Kidney epithelial cell (primary cell): ENCODE results near the gene PAX7. TPM values are rescaled to one million over a fixed set of nuclear protein-coding genes. Genes with fewer than 3 reads are reported as not detected.

Experiments
- DNase-seq: peaks from one replicate; pipeline ENCODE4 v3.0.0-alpha.2; 2010; ENCODE audit warnings: low read depth
- H3K27me3 ChIP-seq: 2 replicates; pipeline ENCODE4 v1.6.0; 2011; ENCODE audit warnings: low read length; ENCODE audit not compliant: control insufficient read depth, insufficient read depth
- H3K36me3 ChIP-seq: 2 replicates; pipeline ENCODE4 v1.5.1; 2011; ENCODE audit warnings: low read length; ENCODE audit not compliant: control insufficient read depth, insufficient read depth
- H3K4me3 ChIP-seq: 2 replicates; pipeline ENCODE4 v1.5.1; 2011; ENCODE audit warnings: low read depth, mild to moderate bottlenecking, control low read depth, low read length
- total RNA-seq: library from RNA; depleted of rRNA; stranded (reverse); fragments of >200 nt; gene quantifications from 2 replicates; pipeline ENCODE4 v1.2.3, GENCODE V29; 2015
- TF ChIP-seq, protein P1 (sequence below): IDR thresholded peaks from 2 replicates; pipeline ENCODE4 v1.5.1; 2011; ENCODE audit warnings: mild to moderate bottlenecking, moderate library complexity, low read length, control low read depth, inconsistent platforms; ENCODE audit not compliant: insufficient read depth, poor library complexity, severe bottlenecking

PAX7 gene
- total RNA-seq, 1 donor from 2014 or later: not detected

- H3K36me3 ChIP-seq: no peaks in the 10 kb centered on the region
- H3K4me3 ChIP-seq: no peak overlapping the region
- H3K27me3 ChIP-seq: peaks cover 68% of the 10 kb centered on the region
- TF ChIP-seq, protein P1, sequence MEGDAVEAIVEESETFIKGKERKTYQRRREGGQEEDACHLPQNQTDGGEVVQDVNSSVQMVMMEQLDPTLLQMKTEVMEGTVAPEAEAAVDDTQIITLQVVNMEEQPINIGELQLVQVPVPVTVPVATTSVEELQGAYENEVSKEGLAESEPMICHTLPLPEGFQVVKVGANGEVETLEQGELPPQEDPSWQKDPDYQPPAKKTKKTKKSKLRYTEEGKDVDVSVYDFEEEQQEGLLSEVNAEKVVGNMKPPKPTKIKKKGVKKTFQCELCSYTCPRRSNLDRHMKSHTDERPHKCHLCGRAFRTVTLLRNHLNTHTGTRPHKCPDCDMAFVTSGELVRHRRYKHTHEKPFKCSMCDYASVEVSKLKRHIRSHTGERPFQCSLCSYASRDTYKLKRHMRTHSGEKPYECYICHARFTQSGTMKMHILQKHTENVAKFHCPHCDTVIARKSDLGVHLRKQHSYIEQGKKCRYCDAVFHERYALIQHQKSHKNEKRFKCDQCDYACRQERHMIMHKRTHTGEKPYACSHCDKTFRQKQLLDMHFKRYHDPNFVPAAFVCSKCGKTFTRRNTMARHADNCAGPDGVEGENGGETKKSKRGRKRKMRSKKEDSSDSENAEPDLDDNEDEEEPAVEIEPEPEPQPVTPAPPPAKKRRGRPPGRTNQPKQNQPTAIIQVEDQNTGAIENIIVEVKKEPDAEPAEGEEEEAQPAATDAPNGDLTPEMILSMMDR: no peak
- DNase-seq: no peak
Measured at GRCh38 chr1:18629659-18630510, 761 bp upstream of the PAX7 start.

DNA sequence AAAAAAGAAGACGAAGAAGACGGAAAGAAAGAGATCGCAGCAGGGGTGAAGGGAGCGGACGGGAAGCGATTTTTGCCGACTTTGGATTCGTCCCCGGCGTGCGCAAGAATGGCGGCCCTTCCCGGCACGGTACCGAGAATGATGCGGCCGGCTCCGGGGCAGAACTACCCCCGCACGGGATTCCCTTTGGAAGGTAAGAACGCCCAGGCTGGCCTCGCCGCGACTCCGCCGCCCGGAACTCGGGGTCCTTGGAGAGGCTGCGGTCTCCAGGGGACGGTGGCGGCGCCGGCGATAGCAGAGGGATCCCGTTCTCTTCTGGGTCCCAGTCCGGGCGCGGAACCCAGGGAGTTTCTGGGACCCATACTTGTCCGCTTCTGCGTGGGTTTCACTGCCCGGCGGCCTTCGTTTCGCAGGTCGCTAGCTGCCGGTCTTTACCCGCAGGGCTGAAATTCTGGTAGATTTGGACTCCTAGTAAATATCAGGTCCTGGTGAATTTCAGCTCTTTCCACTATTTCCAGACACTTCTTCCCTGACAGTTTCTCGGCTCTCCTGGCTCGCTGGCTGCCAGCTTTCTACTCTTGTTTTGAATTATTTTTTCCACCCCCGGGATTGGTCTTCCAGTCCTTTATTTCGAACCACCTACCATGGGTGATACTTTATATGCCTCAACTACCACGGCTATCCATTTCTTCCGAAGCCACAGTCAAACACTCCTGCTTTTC is 1.0 kb downstream of the PAX7 start:
- DNase-seq: no peak
- no peak overlapping the region for H3K4me3 ChIP-seq
- peaks cover 84% of the 10 kb centered on the region for H3K27me3 ChIP-seq
- H3K36me3 ChIP-seq: no peaks in the 10 kb centered on the region
- TF ChIP-seq, protein P1: no peak

- H3K4me3 ChIP-seq: no peak overlapping the region
- TF ChIP-seq, protein P1: no peak
- peaks cover 90% of the 10 kb centered on the region for H3K27me3 ChIP-seq
- no peaks in the 10 kb centered on the region for H3K36me3 ChIP-seq
- no peak for DNase-seq
Measured at GRCh38 chr1:18632218-18632588, 1.6 kb downstream of the PAX7 start.

- no peak overlapping the region for H3K4me3 ChIP-seq
- no peaks in the 10 kb centered on the region for H3K36me3 ChIP-seq
- H3K27me3 ChIP-seq: peaks cover 94% of the 10 kb centered on the region
- TF ChIP-seq, protein P1: no peak
- no peak for DNase-seq
Measured at GRCh38 chr1:18632783-18633421, 2.3 kb downstream of the PAX7 start.

- DNase-seq: no peak
- peaks cover 95% of the 10 kb centered on the region for H3K27me3 ChIP-seq
- no peaks in the 10 kb centered on the region for H3K36me3 ChIP-seq
- H3K4me3 ChIP-seq: no peak overlapping the region
- TF ChIP-seq, protein P1: no peak
Measured at GRCh38 chr1:18633422-18634155, 2.9 kb downstream of the PAX7 start.
